Osteocyte (in vitro differentiated cells): ENCODE results near the gene LRRC4B. TPM values are rescaled to one million over a fixed set of nuclear protein-coding genes. Genes with fewer than 3 reads are reported as not detected.

Experiments used
- DNase-seq: peaks from one replicate; pipeline ENCODE4 v3.0.0; 2021; ENCODE audit warnings: mixed read lengths; ENCODE audit not compliant: unreplicated experiment; ENCODE audit errors: extremely low spot score
- H3K27ac Mint-ChIP-seq: one replicate; pipeline ENCODE4 v1.8.0; 2021; ENCODE audit warnings: mild to moderate bottlenecking, mixed read lengths; ENCODE audit not compliant: unreplicated experiment
- H3K27me3 Mint-ChIP-seq: one replicate; pipeline ENCODE4 v1.8.0; 2021; ENCODE audit warnings: mixed read lengths; ENCODE audit not compliant: unreplicated experiment
- H3K36me3 Mint-ChIP-seq: one replicate; pipeline ENCODE4 v1.8.0; 2021; ENCODE audit warnings: mixed read lengths; ENCODE audit not compliant: unreplicated experiment
- H3K4me1 Mint-ChIP-seq: one replicate; pipeline ENCODE4 v1.8.0; 2021; ENCODE audit warnings: mixed read lengths; ENCODE audit not compliant: unreplicated experiment
- H3K4me3 Mint-ChIP-seq: one replicate; pipeline ENCODE4 v1.8.0; 2021; ENCODE audit warnings: mild to moderate bottlenecking, moderate library complexity, mixed read lengths; ENCODE audit not compliant: unreplicated experiment
- H3K9me3 Mint-ChIP-seq: one replicate; pipeline ENCODE4 v1.8.0; 2021; ENCODE audit warnings: mixed read lengths; ENCODE audit not compliant: unreplicated experiment
- total RNA-seq: library from RNA; stranded (reverse); gene quantifications from 2 replicates; pipeline ENCODE4 v1.2.1, GENCODE V29; 2021
- TF ChIP-seq, protein P1 (sequence below): fragments of 200-600 bp; sonication (generic); IDR thresholded peaks from 2 replicates; pipeline ENCODE4 v1.5.0; 2021; ENCODE audit warnings: antibody characterized with exemption, mild to moderate bottlenecking, moderate library complexity

Gene LRRC4B
- total RNA-seq, 1 donor from 2014 or later, result 0.11 TPM

DNA sequence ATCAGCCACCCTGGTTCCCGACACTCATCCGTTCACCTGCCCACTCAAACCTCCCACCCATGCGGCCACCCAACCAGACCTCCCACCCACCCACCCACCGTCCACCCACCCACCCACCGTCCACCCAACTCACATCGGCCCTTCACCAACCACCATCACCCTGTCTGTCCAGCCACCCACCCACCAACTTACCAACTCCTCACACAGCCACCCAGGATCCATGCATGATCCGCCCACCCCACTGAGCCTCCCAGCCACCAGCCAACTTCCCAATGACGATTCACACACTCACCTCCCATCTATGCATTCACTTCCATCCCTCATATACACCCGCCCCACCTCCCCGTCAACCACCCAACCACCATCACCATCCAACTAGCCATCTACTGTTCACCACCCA is 61.5 kb downstream of the LRRC4B start:
- no peak overlapping the region for H3K4me3 Mint-ChIP-seq
- H3K36me3 Mint-ChIP-seq, result peaks cover 3% of the 10 kb centered on the region

DNA sequence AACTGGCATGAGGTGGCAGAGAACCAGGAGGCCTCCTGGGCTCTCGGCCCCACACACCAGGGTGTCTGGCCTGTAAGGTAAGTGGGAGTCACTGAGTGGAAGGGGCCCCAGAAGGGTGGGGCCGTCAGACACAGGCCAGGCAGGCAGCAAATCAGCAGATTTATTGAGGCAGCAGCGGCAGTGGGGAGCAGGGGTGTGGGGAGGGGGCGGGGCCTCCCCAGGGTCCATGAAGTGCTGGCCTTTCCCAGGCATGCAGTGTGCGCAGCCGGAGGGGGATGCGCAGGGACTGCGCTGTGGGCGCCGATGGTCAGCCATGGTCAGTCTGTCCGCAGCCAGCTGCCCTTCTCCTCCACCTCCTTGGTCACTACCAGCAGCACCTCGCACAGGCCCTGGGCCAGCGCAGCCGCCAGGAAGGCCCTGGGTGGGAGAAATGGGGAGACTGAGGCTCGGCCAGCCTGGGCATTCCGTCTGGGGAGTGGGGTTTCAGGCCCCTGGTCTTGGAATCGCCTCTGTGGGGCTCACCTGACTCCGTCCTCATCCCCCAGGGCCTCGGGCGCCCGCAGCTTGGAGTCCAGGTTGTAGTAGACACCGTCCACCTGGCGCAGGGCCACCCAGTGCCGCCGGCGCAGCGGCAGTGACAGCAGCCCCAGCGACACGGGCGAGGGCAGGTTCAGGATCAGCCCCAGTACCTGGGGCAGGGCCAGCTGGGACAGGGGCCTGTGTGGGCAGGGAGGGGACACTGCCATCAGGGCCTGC is 62.2 kb downstream of the LRRC4B start:
- TF ChIP-seq, protein P1, sequence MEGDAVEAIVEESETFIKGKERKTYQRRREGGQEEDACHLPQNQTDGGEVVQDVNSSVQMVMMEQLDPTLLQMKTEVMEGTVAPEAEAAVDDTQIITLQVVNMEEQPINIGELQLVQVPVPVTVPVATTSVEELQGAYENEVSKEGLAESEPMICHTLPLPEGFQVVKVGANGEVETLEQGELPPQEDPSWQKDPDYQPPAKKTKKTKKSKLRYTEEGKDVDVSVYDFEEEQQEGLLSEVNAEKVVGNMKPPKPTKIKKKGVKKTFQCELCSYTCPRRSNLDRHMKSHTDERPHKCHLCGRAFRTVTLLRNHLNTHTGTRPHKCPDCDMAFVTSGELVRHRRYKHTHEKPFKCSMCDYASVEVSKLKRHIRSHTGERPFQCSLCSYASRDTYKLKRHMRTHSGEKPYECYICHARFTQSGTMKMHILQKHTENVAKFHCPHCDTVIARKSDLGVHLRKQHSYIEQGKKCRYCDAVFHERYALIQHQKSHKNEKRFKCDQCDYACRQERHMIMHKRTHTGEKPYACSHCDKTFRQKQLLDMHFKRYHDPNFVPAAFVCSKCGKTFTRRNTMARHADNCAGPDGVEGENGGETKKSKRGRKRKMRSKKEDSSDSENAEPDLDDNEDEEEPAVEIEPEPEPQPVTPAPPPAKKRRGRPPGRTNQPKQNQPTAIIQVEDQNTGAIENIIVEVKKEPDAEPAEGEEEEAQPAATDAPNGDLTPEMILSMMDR, result no peak
- H3K9me3 Mint-ChIP-seq, result no peaks in the 10 kb centered on the region
- H3K4me3 Mint-ChIP-seq, result no peak overlapping the region
- peaks cover 15% of the 10 kb centered on the region for H3K4me1 Mint-ChIP-seq
- peaks cover 3% of the 10 kb centered on the region for H3K36me3 Mint-ChIP-seq
- peaks cover under 1% of the 10 kb centered on the region for H3K27me3 Mint-ChIP-seq
- H3K27ac Mint-ChIP-seq, result no peak overlapping the region
- DNase-seq, result no peak

More for the DNA sequence above, 61.5 kb downstream of the LRRC4B start:
- TF ChIP-seq, protein P1, result no peak
- no peak overlapping the region for H3K27ac Mint-ChIP-seq
- H3K27me3 Mint-ChIP-seq, result no peaks in the 10 kb centered on the region
- no peak for DNase-seq
- H3K9me3 Mint-ChIP-seq, result no peaks in the 10 kb centered on the region
- H3K4me1 Mint-ChIP-seq, result peaks cover 20% of the 10 kb centered on the region

DNA sequence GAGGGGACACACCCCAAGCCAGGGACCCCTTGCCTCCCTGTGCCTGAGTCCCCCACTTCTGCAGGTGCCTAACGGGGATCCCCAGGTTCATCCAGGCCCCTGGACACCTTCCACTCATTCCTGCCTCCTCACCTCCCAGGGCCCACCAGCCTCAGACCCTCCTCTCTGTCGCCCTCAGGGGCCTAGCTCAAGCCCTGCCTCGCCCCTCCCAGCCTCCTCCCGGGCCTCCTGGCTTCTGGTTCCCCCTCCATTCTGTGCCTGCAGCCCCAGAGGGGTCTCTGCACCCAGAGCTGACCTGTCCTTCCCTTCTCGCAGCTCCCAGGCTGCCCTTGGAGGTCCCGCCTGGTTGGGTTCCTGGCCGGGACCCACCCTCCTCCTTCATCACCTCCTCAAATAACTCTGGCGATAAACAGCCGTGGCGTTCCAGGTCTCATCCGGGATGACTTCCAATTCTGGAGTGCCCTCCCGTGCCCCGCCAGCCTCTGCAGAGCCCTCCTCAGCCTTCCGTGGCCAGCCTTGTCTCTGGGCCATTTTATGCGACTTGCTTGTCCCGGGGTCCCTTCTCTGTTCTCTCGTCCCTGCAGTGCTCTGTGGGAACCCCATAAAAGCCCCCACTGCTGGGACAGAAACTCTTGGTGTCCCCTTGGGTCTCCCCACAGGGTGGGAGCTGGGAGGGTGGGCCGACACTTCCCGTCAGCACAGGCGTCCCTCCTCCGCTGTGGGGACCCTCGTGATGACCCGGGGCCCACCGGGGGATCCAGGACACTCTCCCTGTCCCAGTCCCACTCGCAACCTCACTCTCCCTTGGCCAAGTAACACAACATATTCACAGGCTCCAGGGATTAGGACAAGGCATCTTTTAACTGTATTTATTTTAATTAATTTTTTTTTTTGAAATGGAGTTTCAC is 66.4 kb downstream of the LRRC4B start:
- TF ChIP-seq, protein P1, result no peak
- no peak overlapping the region for H3K27ac Mint-ChIP-seq
- H3K27me3 Mint-ChIP-seq, result peaks cover 3% of the 10 kb centered on the region

DNA sequence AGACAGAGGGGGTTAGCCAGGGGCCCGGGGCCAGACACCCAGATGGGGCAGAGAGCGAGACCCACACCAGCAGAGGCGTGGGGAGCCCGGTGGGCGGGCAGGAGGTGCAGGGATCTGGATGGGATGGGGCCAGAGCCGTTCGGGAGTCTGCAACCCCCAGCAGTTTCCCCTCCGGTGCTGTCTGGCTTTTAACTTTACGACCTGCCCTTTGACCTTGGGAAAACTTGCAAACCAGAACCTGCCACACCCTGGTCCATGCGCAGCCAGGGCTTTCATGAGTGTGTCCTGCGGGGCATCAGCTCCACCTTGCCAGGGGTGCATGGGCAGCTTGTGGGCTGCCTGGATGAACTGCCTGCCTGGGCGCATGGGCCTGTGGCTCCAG is 67.1 kb downstream of the LRRC4B start:
- H3K27me3 Mint-ChIP-seq, result peaks cover 6% of the 10 kb centered on the region
- peaks cover 3% of the 10 kb centered on the region for H3K36me3 Mint-ChIP-seq
- H3K27ac Mint-ChIP-seq, result no peak overlapping the region
- H3K4me3 Mint-ChIP-seq, result no peak overlapping the region
- no peak for DNase-seq
- H3K9me3 Mint-ChIP-seq, result no peaks in the 10 kb centered on the region
- TF ChIP-seq, protein P1, result no peak
- H3K4me1 Mint-ChIP-seq, result no peaks in the 10 kb centered on the region

More for the DNA sequence above, 66.4 kb downstream of the LRRC4B start:
- Mint-ChIP-seq H3K4me1 (no peaks in the 10 kb centered on the region), H3K9me3 (no peaks in the 10 kb centered on the region), H3K4me3 (no peak overlapping the region), H3K36me3 (peaks cover 3% of the 10 kb centered on the region)
- DNase-seq, result no peak

DNA sequence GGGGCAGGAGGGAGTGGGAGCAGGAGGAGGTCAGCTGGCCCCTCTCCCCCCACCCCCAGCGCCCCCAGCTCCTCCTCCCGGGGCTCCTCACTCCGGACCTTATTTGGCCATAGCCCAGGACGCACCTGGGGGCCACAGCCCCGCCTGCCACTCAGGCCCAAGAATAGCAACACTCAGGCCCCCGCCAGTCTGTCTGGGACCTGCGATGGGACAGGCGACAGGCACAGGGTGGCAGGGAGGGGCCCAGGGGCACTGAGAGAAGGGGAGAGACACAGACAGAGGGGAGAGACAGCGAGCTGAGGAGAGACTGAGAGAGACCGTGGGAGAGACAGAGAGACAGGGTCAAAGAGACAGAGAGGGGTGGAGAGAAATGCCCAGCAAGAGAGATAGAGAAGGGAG is 67.5 kb downstream of the LRRC4B start:
- Mint-ChIP-seq H3K27ac (no peak overlapping the region), H3K27me3 (peaks cover 8% of the 10 kb centered on the region)
- TF ChIP-seq, protein P1, result no peak

More for the DNA sequence above, 67.5 kb downstream of the LRRC4B start:
- H3K36me3 Mint-ChIP-seq, result peaks cover 3% of the 10 kb centered on the region
- H3K9me3 Mint-ChIP-seq, result no peaks in the 10 kb centered on the region
- H3K4me1 Mint-ChIP-seq, result no peaks in the 10 kb centered on the region
- no peak for DNase-seq
- H3K4me3 Mint-ChIP-seq, result no peak overlapping the region
